Osteocyte (in vitro differentiated cells): Measurements from ENCODE around the gene CRYBB2. TPM values are rescaled to one million over a fixed set of nuclear protein-coding genes. Genes with fewer than 3 reads are reported as not detected.
"Not testable (repeated sequence)": the region's sequence is repeated elsewhere in the genome, so short reads cannot be mapped to it uniquely, and the experiment has no call there.

ENCODE experiments used
- DNase-seq: peaks from one replicate; pipeline ENCODE4 v3.0.0; 2021; ENCODE audit warnings: mixed read lengths; ENCODE audit not compliant: unreplicated experiment; ENCODE audit errors: extremely low spot score
- H3K27ac Mint-ChIP-seq: one replicate; pipeline ENCODE4 v1.8.0; 2021; ENCODE audit warnings: mild to moderate bottlenecking, mixed read lengths; ENCODE audit not compliant: unreplicated experiment
- H3K27me3 Mint-ChIP-seq: one replicate; pipeline ENCODE4 v1.8.0; 2021; ENCODE audit warnings: mixed read lengths; ENCODE audit not compliant: unreplicated experiment
- H3K36me3 Mint-ChIP-seq: one replicate; pipeline ENCODE4 v1.8.0; 2021; ENCODE audit warnings: mixed read lengths; ENCODE audit not compliant: unreplicated experiment
- H3K4me1 Mint-ChIP-seq: one replicate; pipeline ENCODE4 v1.8.0; 2021; ENCODE audit warnings: mixed read lengths; ENCODE audit not compliant: unreplicated experiment
- H3K4me3 Mint-ChIP-seq: one replicate; pipeline ENCODE4 v1.8.0; 2021; ENCODE audit warnings: mild to moderate bottlenecking, moderate library complexity, mixed read lengths; ENCODE audit not compliant: unreplicated experiment
- H3K9me3 Mint-ChIP-seq: one replicate; pipeline ENCODE4 v1.8.0; 2021; ENCODE audit warnings: mixed read lengths; ENCODE audit not compliant: unreplicated experiment
- CTCF ChIP-seq: fragments of 200-600 bp; sonication (generic); IDR thresholded peaks from 2 replicates; pipeline ENCODE4 v1.5.0; 2021; ENCODE audit warnings: antibody characterized with exemption, mild to moderate bottlenecking, moderate library complexity
- total RNA-seq: library from RNA; stranded (reverse); gene quantifications from 2 replicates; pipeline ENCODE4 v1.2.1, GENCODE V29; 2021

CRYBB2 gene
- total RNA-seq, 1 donor from 2014 or later: not detected

- Mint-ChIP-seq H3K27me3 (peaks cover 17% of the 10 kb centered on the region), H3K9me3 (no peaks in the 10 kb centered on the region), H3K4me1 (no peaks in the 10 kb centered on the region), H3K36me3 (no peaks in the 10 kb centered on the region), H3K4me3 (no peak overlapping the region), H3K27ac (no peak overlapping the region)
- DNase-seq: no peak
- TF ChIP-seq CTCF: no peak
Measured at GRCh38 chr22:25221790-25222189, 2.4 kb downstream of the CRYBB2 start.

- Mint-ChIP-seq H3K36me3 (no peaks in the 10 kb centered on the region), H3K4me1 (no peaks in the 10 kb centered on the region), H3K27ac (no peak overlapping the region), H3K27me3 (peaks cover 21% of the 10 kb centered on the region), H3K9me3 (no peaks in the 10 kb centered on the region), H3K4me3 (no peak overlapping the region)
- no peak for TF ChIP-seq CTCF
- DNase-seq: no peak
Measured at GRCh38 chr22:25223269-25223850, 3.9 kb downstream of the CRYBB2 start.

GRCh38 chr22:25228822-25229221 lies 9.4 kb downstream of the CRYBB2 start:
- no peaks in the 10 kb centered on the region for H3K36me3 Mint-ChIP-seq
- no peak overlapping the region for H3K27ac Mint-ChIP-seq
- no peak for TF ChIP-seq CTCF

GRCh38 chr22:25230760-25231159 lies 11.3 kb downstream of the CRYBB2 start:
- not testable (repeated sequence) for H3K27ac Mint-ChIP-seq, H3K36me3 Mint-ChIP-seq, H3K4me1 Mint-ChIP-seq, H3K4me3 Mint-ChIP-seq, H3K9me3 Mint-ChIP-seq, DNase-seq
- peaks cover 18% of the 10 kb centered on the region for H3K27me3 Mint-ChIP-seq

More at GRCh38 chr22:25228822-25229221, 9.4 kb downstream of the CRYBB2 start:
- Mint-ChIP-seq H3K4me1 (no peaks in the 10 kb centered on the region), H3K27me3 (peaks cover 11% of the 10 kb centered on the region), H3K9me3 (no peaks in the 10 kb centered on the region), H3K4me3 (no peak overlapping the region)
- no peak for DNase-seq

- Mint-ChIP-seq H3K9me3 (no peaks in the 10 kb centered on the region), H3K4me3 (no peak overlapping the region), H3K36me3 (no peaks in the 10 kb centered on the region), H3K27ac (no peak overlapping the region), H3K27me3 (peaks cover 16% of the 10 kb centered on the region), H3K4me1 (peaks cover 4% of the 10 kb centered on the region)
- no peak for TF ChIP-seq CTCF
- DNase-seq: no peak
Measured at GRCh38 chr22:25232301-25232700, 12.9 kb downstream of the CRYBB2 start.

GRCh38 chr22:25233706-25234105 lies 14.3 kb downstream of the CRYBB2 start:
- not testable (repeated sequence) for DNase-seq, H3K9me3 Mint-ChIP-seq, H3K4me3 Mint-ChIP-seq, H3K4me1 Mint-ChIP-seq, H3K27ac Mint-ChIP-seq, H3K36me3 Mint-ChIP-seq
- peaks cover 20% of the 10 kb centered on the region for H3K27me3 Mint-ChIP-seq
